HG03039 (cell line): ENCODE measurements around the gene COL6A2.
"Not testable (repeated sequence)": the region's sequence is repeated elsewhere in the genome, so short reads cannot be mapped to it uniquely, and the experiment has no call there.

Source experiments
- ATAC-seq: cut with Tn5 transposase; IDR thresholded peaks from one replicate; pipeline ENCODE4 v1.9.1; 2021; ENCODE audit warnings: mild to moderate bottlenecking, moderate library complexity; ENCODE audit not compliant: unreplicated experiment

COL6A2 gene

GRCh38 chr21:46139686-46140085, 41.8 kb downstream of the COL6A2 start:
- ATAC-seq, result no peak

GRCh38 chr21:46140352-46141003, 42.6 kb downstream of the COL6A2 start:
- ATAC-seq, result not testable (repeated sequence)

- ATAC-seq, result no peak
Measured at GRCh38 chr21:46141767-46142581, 44.1 kb downstream of the COL6A2 start.

- no peak for ATAC-seq
Measured at GRCh38 chr21:46142582-46143473, 44.9 kb downstream of the COL6A2 start.

GRCh38 chr21:46144464-46145070, 46.7 kb downstream of the COL6A2 start:
- no peak for ATAC-seq

GRCh38 chr21:46145159-46145839, 47.4 kb downstream of the COL6A2 start:
- no peak for ATAC-seq

GRCh38 chr21:46145840-46146691, 48.2 kb downstream of the COL6A2 start:
- no peak for ATAC-seq

- no peak for ATAC-seq
Measured at GRCh38 chr21:46146856-46147255, 48.9 kb downstream of the COL6A2 start.

GRCh38 chr21:46147429-46147828, 49.5 kb downstream of the COL6A2 start:
- ATAC-seq, result not testable (repeated sequence)

GRCh38 chr21:46148106-46148505, 50.2 kb downstream of the COL6A2 start:
- ATAC-seq, result no peak

GRCh38 chr21:46149205-46149901, 51.4 kb downstream of the COL6A2 start:
- no peak for ATAC-seq

GRCh38 chr21:46150073-46150472, 52.2 kb downstream of the COL6A2 start:
- ATAC-seq, result no peak

GRCh38 chr21:46150491-46151121, 52.7 kb downstream of the COL6A2 start:
- ATAC-seq, result no peak

GRCh38 chr21:46151261-46151988, 53.5 kb downstream of the COL6A2 start:
- no peak for ATAC-seq

- no peak for ATAC-seq
Measured at GRCh38 chr21:46151989-46152926, 54.3 kb downstream of the COL6A2 start.

- ATAC-seq, result no peak
Measured at GRCh38 chr21:46152927-46153246, 55.0 kb downstream of the COL6A2 start.
